Adrenal gland (tissue), 19 donors: ENCODE results near the gene NRSN1. TPM values are rescaled to one million over a fixed set of nuclear protein-coding genes. Genes with fewer than 3 reads are reported as not detected.

Experiments used
- DNase-seq, 7 donors: peaks; one replicate each; pipeline ENCODE4 v3.0.0-alpha.2; 2019 to 2020
- H3K27ac ChIP-seq, 5 donors: fragments of 200-600 bp; sonication (generic) in 4 of 5; 1 replicate in 3 of 5; 2 replicates in 2 of 5; pipeline versions ENCODE4 v1.5.1 to v1.8.0; 2016 to 2020; ENCODE audit warnings: mild to moderate bottlenecking in 1 of 5
- H3K27me3 ChIP-seq: fragments of 200-600 bp; 2 replicates; pipeline ENCODE4 v1.8.0; 2021
- H3K36me3 ChIP-seq, 2 donors: fragments of 200-600 bp; replicated peaks in 1 of 2; 1 replicate in 1 of 2; 2 replicates in 1 of 2; pipeline versions ENCODE4 v1.5.1 to v1.8.0; 2018 to 2022
- H3K4me1 ChIP-seq, 2 donors: fragments of 200-600 bp; replicated peaks in 1 of 2; 1 replicate in 1 of 2; 2 replicates in 1 of 2; pipeline versions ENCODE4 v1.5.1 to v1.8.0; 2018 to 2021
- H3K4me3 ChIP-seq, 4 donors: fragments of 200-600 bp; sonication (generic) in 3 of 4; one replicate each; pipeline ENCODE4 v1.5.1; 2016 to 2018
- H3K9me3 ChIP-seq, 3 donors: fragments of 200-600 bp; sonication (generic) in 1 of 3; replicated peaks in 1 of 3; 1 replicate in 2 of 3; 2 replicates in 1 of 3; pipeline versions ENCODE4 v1.5.1 to v1.8.0; 2016 to 2021
- POLR2A ChIP-seq, 2 donors: fragments of 450-650 bp; IDR thresholded peaks; one replicate each; pipeline ENCODE4 v1.6.1; 2017; ENCODE audit warnings: antibody characterized with exemption in 2 of 2, mild to moderate bottlenecking in 2 of 2, moderate library complexity in 1 of 2
- WGBS, 4 donors: extraction: QIAGEN DNeasy Blood & Tissue Kit in 2 of 4; methylation state at CpG; one replicate each; pipeline versions ENCODE4 v1.1.5 to v1.1.7; 2013 to 2017; 5-methylcytosine and 5-hydroxymethylcytosine counted together
- intact Hi-C, 2 donors: fragments of 100-400 bp; cut with DNase I; formaldehyde crosslinking; loops; one replicate each; pipeline versions ENCODE4 v1.14.1 to v1.15.0; 2022 to 2023
- long read RNA-seq, 10 donors: library from polyadenylated mRNA in 3 of 10; unstranded in 2 of 10; stranded (forward) in 1 of 10; transcript quantifications; one replicate each; pipeline ENCODE4 v2.0.0 and lab custom pipeline, GENCODE V29; 2021 to 2026
- polyA plus RNA-seq, 3 donors: library from polyadenylated mRNA; stranded (reverse); fragments of 200-250 nt in 2 of 3; fragments of 350-450 nt in 1 of 3; fragmentation: Illumina TruSeq in 1 of 3; extraction: RNeasy Lipid Tissue Mini Kit (QIAGEN cat#74804) in 1 of 3; gene quantifications; one replicate each; pipeline ENCODE4 v1.2.3, GENCODE V29; 2013 to 2014
- total RNA-seq, 9 donors: library from RNA; depleted of rRNA in 4 of 9; stranded (reverse); fragments of >200 nt in 4 of 9; fragments of 120-200 nt in 1 of 9; fragmentation: NEBNext Ultra II Directional in 1 of 9; extraction: Animal tissue kit (Norgen Biotek cat#: 25700) in 1 of 9; gene quantifications; one replicate each; pipeline versions ENCODE4 v1.1.0 to v1.2.4, GENCODE V29; 2013 to 2023
- TF ChIP-seq, protein P1 (sequence below), 6 experiments: fragments of 450-650 bp in 4 of 6; fragments of 200-600 bp in 2 of 6; sonication (generic) in 1 of 6; IDR thresholded peaks; 1 replicate in 5 of 6; 2 replicates in 1 of 6; pipeline versions ENCODE4 v1.5.1 to v1.8.0; 2016 to 2021; ENCODE audit warnings: antibody characterized with exemption in 6 of 6, mild to moderate bottlenecking in 2 of 6, moderate library complexity in 1 of 6
- donor health status: healthy with polysubstance abuse.
- donor health status: Bipolar disorder and iron deficiency.
- donor health status: DM: yes; HTN: yes; CAD: no.
- donor health status: DM: no; HTN: no; CAD: no.
- donor health status: DM: no; HTN: no; CAD: no.
- donor health status: DM: yes; HTN: yes; CAD: no.

The NRSN1 gene, protein sequence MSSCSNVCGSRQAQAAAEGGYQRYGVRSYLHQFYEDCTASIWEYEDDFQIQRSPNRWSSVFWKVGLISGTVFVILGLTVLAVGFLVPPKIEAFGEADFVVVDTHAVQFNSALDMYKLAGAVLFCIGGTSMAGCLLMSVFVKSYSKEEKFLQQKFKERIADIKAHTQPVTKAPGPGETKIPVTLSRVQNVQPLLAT
- total RNA-seq (1 to 10 TPM in 3 of 9 donors, under 1 TPM in 2, not detected in 4; 0.46 to 4.2 (median 1.3) TPM), polyA plus RNA-seq (1 to 10 TPM; 1.6 to 6.4 (median 2.9) TPM)
- long read RNA-seq, donor 1 = 0 reads
- long read RNA-seq, donor 2 = 0 reads
- long read RNA-seq, donor 3 = 0 reads
- long read RNA-seq, donor 4 = 0 reads
- long read RNA-seq, donor 5 = 0 reads
- long read RNA-seq, donor 6, partial matches to known transcripts = 2 of 2 reads
- long read RNA-seq, donor 6, other reads (novel, unspliced or antisense) = 0 of 2 reads
- long read RNA-seq, donor 7 = 0 reads
- long read RNA-seq, donor 8 = 0 reads
- long read RNA-seq, donor 9 = 0 reads
- long read RNA-seq, donor 10 = 0 reads

DNA sequence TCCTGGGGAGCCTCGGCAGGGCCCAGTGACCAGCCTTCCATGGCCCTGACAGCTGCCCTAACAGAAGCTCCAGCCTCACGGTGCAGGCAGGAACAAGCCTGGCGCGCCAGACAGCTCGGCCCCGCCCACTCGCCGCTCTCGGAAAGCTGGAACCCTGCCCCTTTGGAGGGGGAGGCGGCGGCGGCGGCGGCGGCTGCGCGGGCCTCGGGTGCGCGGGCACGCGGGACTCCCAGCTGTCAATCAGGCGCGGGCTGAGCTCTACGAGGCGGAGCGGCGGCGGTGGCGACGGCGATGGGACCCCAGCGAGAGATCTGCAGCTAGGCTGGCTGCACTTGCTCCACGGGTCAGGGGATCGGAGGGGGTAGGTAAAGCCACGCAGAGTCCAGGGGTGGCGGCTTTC lies at the start of gene NRSN1:
TSS of gene NRSN1 (plus strand) at position 236 of the 400 bp plus-strand sequence. CDS start 8,113 bp downstream, outside the sequence.
- Histone ChIP-seq H3K27ac (no peak within 1 kb of the TSS), H3K4me1 (no peaks in the 10 kb centered on the region), H3K4me3 (no peak within 1 kb of the TSS), H3K9me3 (no peaks in the 10 kb centered on the region), H3K27me3 (no peaks in the 10 kb centered on the region), H3K36me3 (no peaks in the 10 kb centered on the region)
- DNase-seq = peak in 3 of 7 donors; percentile 18 to 64 (median 19)
- WGBS, 4 donors = 1 to 6% (median 2%) methylated on average over 7 to 37 of the region's 37 CpGs
- TF ChIP-seq, protein P1, sequence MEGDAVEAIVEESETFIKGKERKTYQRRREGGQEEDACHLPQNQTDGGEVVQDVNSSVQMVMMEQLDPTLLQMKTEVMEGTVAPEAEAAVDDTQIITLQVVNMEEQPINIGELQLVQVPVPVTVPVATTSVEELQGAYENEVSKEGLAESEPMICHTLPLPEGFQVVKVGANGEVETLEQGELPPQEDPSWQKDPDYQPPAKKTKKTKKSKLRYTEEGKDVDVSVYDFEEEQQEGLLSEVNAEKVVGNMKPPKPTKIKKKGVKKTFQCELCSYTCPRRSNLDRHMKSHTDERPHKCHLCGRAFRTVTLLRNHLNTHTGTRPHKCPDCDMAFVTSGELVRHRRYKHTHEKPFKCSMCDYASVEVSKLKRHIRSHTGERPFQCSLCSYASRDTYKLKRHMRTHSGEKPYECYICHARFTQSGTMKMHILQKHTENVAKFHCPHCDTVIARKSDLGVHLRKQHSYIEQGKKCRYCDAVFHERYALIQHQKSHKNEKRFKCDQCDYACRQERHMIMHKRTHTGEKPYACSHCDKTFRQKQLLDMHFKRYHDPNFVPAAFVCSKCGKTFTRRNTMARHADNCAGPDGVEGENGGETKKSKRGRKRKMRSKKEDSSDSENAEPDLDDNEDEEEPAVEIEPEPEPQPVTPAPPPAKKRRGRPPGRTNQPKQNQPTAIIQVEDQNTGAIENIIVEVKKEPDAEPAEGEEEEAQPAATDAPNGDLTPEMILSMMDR (IDR thresholded peaks at IDR 0.05) = no peak
- TF ChIP-seq POLR2A (IDR thresholded peaks at IDR 0.05) = no peak
- intact Hi-C loops = no loop called here

GRCh38 chr6:24078200-24078599 lies 47.8 kb upstream of the NRSN1 start:
- Histone ChIP-seq H3K27ac (no peak overlapping the region), H3K36me3 (no peaks in the 10 kb centered on the region), H3K9me3 (no peaks in the 10 kb centered on the region), H3K4me1 (no peaks in the 10 kb centered on the region), H3K27me3 (no peaks in the 10 kb centered on the region), H3K4me3 (no peak overlapping the region)
- no peak for DNase-seq
- intact Hi-C loops = no loop called here
- 69 to 79% (median 75%) methylated on average over 3 of the region's 3 CpGs for WGBS, 4 donors
- TF ChIP-seq, protein P1 (IDR thresholded peaks at IDR 0.05) = no peak
- no peak for TF ChIP-seq POLR2A (IDR thresholded peaks at IDR 0.05)

DNA sequence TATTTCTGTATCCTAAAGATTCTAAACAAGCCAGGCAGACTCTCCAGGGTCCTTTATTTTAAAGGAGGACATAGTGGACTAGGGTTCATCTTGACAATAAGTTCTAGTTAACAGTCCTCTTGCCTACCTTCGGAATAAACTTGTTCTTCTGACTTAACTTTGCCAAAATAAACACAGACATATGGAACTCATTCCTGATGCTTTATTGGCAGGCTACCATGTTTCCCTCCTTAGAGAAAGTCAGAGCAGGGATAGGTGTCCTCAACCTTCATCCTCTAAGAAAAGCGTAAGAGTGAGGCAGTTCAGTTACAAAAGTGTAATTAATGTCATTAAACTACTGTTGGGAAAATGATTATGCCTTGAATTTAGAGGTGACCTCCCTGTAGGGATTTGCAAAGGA lies 46.9 kb upstream of the NRSN1 start:
- WGBS, 4 donors = 60 to 72% (median 69%) methylated on average over 2 of the region's 2 CpGs
- intact Hi-C loops = no loop called here
- DNase-seq = no peak
- TF ChIP-seq POLR2A (IDR thresholded peaks at IDR 0.05) = no peak
- TF ChIP-seq, protein P1 (IDR thresholded peaks at IDR 0.05) = no peak
- H3K27me3 ChIP-seq = no peaks in the 10 kb centered on the region
- no peaks in the 10 kb centered on the region for H3K9me3 ChIP-seq
- no peak overlapping the region for H3K27ac ChIP-seq
- no peaks in the 10 kb centered on the region for H3K4me1 ChIP-seq
- H3K36me3 ChIP-seq = no peaks in the 10 kb centered on the region
- no peak overlapping the region for H3K4me3 ChIP-seq

GRCh38 chr6:24080711-24081110 lies 45.3 kb upstream of the NRSN1 start:
- H3K36me3 ChIP-seq = no peaks in the 10 kb centered on the region
- H3K27me3 ChIP-seq = no peaks in the 10 kb centered on the region
- TF ChIP-seq, protein P1 (IDR thresholded peaks at IDR 0.05) = no peak
- no peak for TF ChIP-seq POLR2A (IDR thresholded peaks at IDR 0.05)
- H3K9me3 ChIP-seq = no peaks in the 10 kb centered on the region
- H3K4me1 ChIP-seq = no peaks in the 10 kb centered on the region
- no peak overlapping the region for H3K4me3 ChIP-seq
- intact Hi-C loops = no loop called here
- no peak for DNase-seq
- no peak overlapping the region for H3K27ac ChIP-seq
- WGBS, 4 donors = 43 to 62% (median 48%) methylated on average over 1 of the region's 1 CpG
